NCI-H1436 (cell line): ENCODE measurements around the gene SMIM28.
"Not testable (repeated sequence)": the region's sequence is repeated elsewhere in the genome, so short reads cannot be mapped to it uniquely, and the experiment has no call there.

Experiments used
- DNase-seq: peaks from one replicate; lab custom pipeline; 2025; lab: John Stamatoyannopoulos, UW

The SMIM28 gene

GRCh38 chr6:138405816-138406413 is 28.2 kb downstream of the SMIM28 start:
- DNase-seq = peak; percentile 27

- no peak for DNase-seq
These were observed 28.7 kb downstream of the SMIM28 start for GRCh38 chr6:138406443-138406842.

- no peak for DNase-seq
These were observed 32.5 kb downstream of the SMIM28 start for GRCh38 chr6:138410048-138410735.

- DNase-seq = no peak
These were observed 33.5 kb downstream of the SMIM28 start for GRCh38 chr6:138410972-138411880.

- DNase-seq = no peak
These were observed 37.4 kb downstream of the SMIM28 start for GRCh38 chr6:138415125-138415524.

GRCh38 chr6:138416206-138416605 is 38.5 kb downstream of the SMIM28 start:
- DNase-seq = no peak

- DNase-seq = no peak
These were observed 39.9 kb downstream of the SMIM28 start for GRCh38 chr6:138417493-138418117.

- DNase-seq = no peak
These were observed 40.5 kb downstream of the SMIM28 start for GRCh38 chr6:138418118-138418742.

GRCh38 chr6:138419766-138420165 is 42.1 kb downstream of the SMIM28 start:
- DNase-seq = no peak

- DNase-seq = no peak
These were observed 42.7 kb downstream of the SMIM28 start for GRCh38 chr6:138420356-138420755.

GRCh38 chr6:138421089-138421488 is 43.4 kb downstream of the SMIM28 start:
- no peak for DNase-seq

- no peak for DNase-seq
These were observed 43.9 kb downstream of the SMIM28 start for GRCh38 chr6:138421608-138422007.

GRCh38 chr6:138422861-138423260 is 45.2 kb downstream of the SMIM28 start:
- DNase-seq = no peak

GRCh38 chr6:138424004-138424904 is 46.5 kb downstream of the SMIM28 start:
- DNase-seq = no peak

GRCh38 chr6:138425256-138425655 is 47.6 kb downstream of the SMIM28 start:
- not testable (repeated sequence) for DNase-seq

GRCh38 chr6:138426500-138427123 is 48.9 kb downstream of the SMIM28 start:
- DNase-seq = no peak

- DNase-seq = no peak
These were observed 50.0 kb downstream of the SMIM28 start for GRCh38 chr6:138427701-138428100.

GRCh38 chr6:138428944-138429598 is 51.4 kb downstream of the SMIM28 start:
- DNase-seq = peak; percentile 21

GRCh38 chr6:138429761-138430160 is 52.1 kb downstream of the SMIM28 start:
- no peak for DNase-seq
